HepG2 (cell line): ENCODE measurements around the gene ZMIZ1. TPM values are rescaled to one million over a fixed set of nuclear protein-coding genes. Genes with fewer than 3 reads are reported as not detected.

Experiments used
- ATAC-seq: fragments of 200-7000 bp; cut with Tn5 transposase; 3 replicates; pipeline ENCODE4 v1.9.1; 2020; ENCODE audit warnings: mild to moderate bottlenecking, moderate library complexity
- BruUV-seq: library from RNA; stranded (reverse); fragments of 400-500 nt; replicated peaks from 2 replicates; lab custom pipeline; 2021; lab: Mats Ljungman, UMichigan
- CTCF ChIA-PET: fragments of 300-600 bp; formaldehyde crosslinking; extraction: SDS; loops from one replicate; lab custom pipeline; 2021; ENCODE audit warnings: low total read pairs, inconsistent platforms, low intra/inter-chr PET ratio; lab: Yijun Ruan, JAX
- POLR2A ChIA-PET: fragments of 350-600 bp; sonication (Branson Sonifier 250); formaldehyde crosslinking; loops from one replicate; lab custom pipeline; 2020; ENCODE audit warnings: antibody characterized with exemption, inconsistent platforms; lab: Yijun Ruan, JAX
- DNase-seq: peaks from one replicate; pipeline ENCODE4 v3.0.0-alpha.2; 2015; ENCODE audit warnings: low spot score
- FAIRE-seq: peaks from 3 replicates; lab custom pipeline; 2011; peaks lifted over from hg19 to GRCh38; lab: Jason Lieb, UNC
- H2AFZ ChIP-seq: one replicate; pipeline ENCODE4 v1.6.1; 2011; ENCODE audit warnings: low read length, inconsistent platforms
- H3K27ac ChIP-seq: fragments of 300-600 bp; 3 replicates; pipeline ENCODE4 v1.8.0; 2011; ENCODE audit warnings: mixed run types, mild to moderate bottlenecking, mixed read lengths, low read length, inconsistent platforms; ENCODE audit not compliant: insufficient read depth; ENCODE audit errors: extremely low read length
- H3K27me3 ChIP-seq, 2 experiments: fragments of 200-600 bp in 1 of 2; 2 replicates in 1 of 2; 3 replicates in 1 of 2; pipeline versions ENCODE4 v1.6.0 to v1.8.0; 2011; ENCODE audit warnings: low read length in 2 of 2, mild to moderate bottlenecking in 2 of 2, moderate library complexity in 2 of 2, inconsistent platforms in 1 of 2; ENCODE audit not compliant: insufficient read depth in 2 of 2, control insufficient read depth in 1 of 2
- H3K36me3 ChIP-seq, 2 experiments: fragments of 200-600 bp in 1 of 2; replicated peaks in 1 of 2; 2 replicates in 1 of 2; 3 replicates in 1 of 2; pipeline versions ENCODE4 v1.5.1 to v1.8.0; 2011; ENCODE audit warnings: low read length in 2 of 2, inconsistent platforms in 1 of 2; ENCODE audit not compliant: insufficient read depth in 2 of 2, control insufficient read depth in 1 of 2
- H3K4me1 ChIP-seq: 2 replicates; pipeline ENCODE4 v1.5.1; 2012; ENCODE audit warnings: low read length, inconsistent platforms; ENCODE audit not compliant: insufficient read depth
- H3K4me2 ChIP-seq: 2 replicates; pipeline ENCODE4 v1.6.0; 2011; ENCODE audit warnings: low read depth, low read length, inconsistent platforms
- H3K4me3 ChIP-seq, 3 experiments: fragments of 200-600 bp in 1 of 3; sonication (generic), shearing (Covaris generic) in 1 of 3; replicated peaks in 1 of 3; 2 replicates each; pipeline ENCODE4 v1.5.1; 2011 to 2016; ENCODE audit warnings: low read length in 3 of 3, inconsistent platforms in 2 of 3, low read depth in 2 of 3, mild to moderate bottlenecking in 2 of 3, control low read depth in 1 of 3, mixed read lengths in 1 of 3; ENCODE audit not compliant: insufficient read depth in 1 of 3
- H3K79me2 ChIP-seq: one replicate; pipeline ENCODE4 v1.6.1; 2011; ENCODE audit warnings: low read length, inconsistent platforms; ENCODE audit not compliant: insufficient read depth
- H3K9ac ChIP-seq: 2 replicates; pipeline ENCODE4 v1.6.0; 2011; ENCODE audit warnings: mild to moderate bottlenecking, low read depth, low read length, inconsistent platforms; ENCODE audit not compliant: insufficient read depth
- H3K9me3 ChIP-seq: 2 replicates; pipeline ENCODE4 v1.5.1; 2012; ENCODE audit warnings: mild to moderate bottlenecking, low read length
- H4K20me1 ChIP-seq: 2 replicates; pipeline ENCODE4 v1.6.0; 2011; ENCODE audit warnings: inconsistent platforms, mild to moderate bottlenecking, low read length, moderate library complexity; ENCODE audit not compliant: insufficient read depth
- AGO2 ChIP-seq: fragments of 200-400 bp; formaldehyde crosslinking; optimal IDR thresholded peaks from 2 replicates; pipeline ENCODE3; 2017; ENCODE audit warnings: mild to moderate bottlenecking, low read depth, low read length, moderate library complexity
- NFKBIZ ChIP-seq: IDR thresholded peaks from 2 replicates; pipeline ENCODE4 v1.6.1; 2018; ENCODE audit warnings: missing genetic modification reagents, missing compliant biosample characterization
- SP1 ChIP-seq, 2 experiments: fragments of 450-650 bp in 1 of 2; sonication (generic) in 1 of 2; formaldehyde crosslinking in 1 of 2; IDR thresholded peaks; 2 replicates each; pipeline versions ENCODE4 v1.4.0 to v1.6.1; 2016 to 2020; ENCODE audit warnings: missing genetic modification reagents in 1 of 2
- WGBS: methylation state at CpG from one replicate; pipeline ENCODE4 v1.1.6; 2017; ENCODE audit warnings: low lambda C conversion rate; 5-methylcytosine and 5-hydroxymethylcytosine counted together
- in situ Hi-C: cut with HindIII; loops from 2 replicates; pipeline ENCODE4 v1.10.0; 2017; ENCODE audit warnings: low pct_unique_long_range_greater_than_20kb; ENCODE audit not compliant: extremely low pct_ligation_motif_present
- intact Hi-C: fragments of 100-400 bp; cut with micrococcal nuclease; formaldehyde crosslinking; loops from one replicate; pipeline ENCODE4 v1.10.0; 2022; ENCODE audit not compliant: unreplicated experiment
- polyA plus RNA-seq, 8 experiments: library from polyadenylated mRNA; depleted of rRNA in 3 of 8; stranded (reverse) in 7 of 8; unstranded in 1 of 8; fragments of >200 nt; fragmentation: Illumina TruSeq in 4 of 8; extraction: Trizol in 4 of 8; gene quantifications; 2 replicates each; pipeline versions ENCODE4 v1.2.1 to v1.2.3, GENCODE V29; 2011 to 2016; ENCODE audit warnings: low read depth in 4 of 8, missing spikeins in 1 of 8, mixed read lengths in 1 of 8; ENCODE audit not compliant: insufficient read depth in 1 of 8
- total RNA-seq, 5 experiments: library from RNA; depleted of rRNA; stranded (reverse); fragments of >200 nt; fragmentation: Illumina TruSeq; extraction: Trizol; gene quantifications; 2 replicates each; pipeline ENCODE4 v1.2.3, GENCODE V29; 2016; ENCODE audit warnings: low read depth in 1 of 5
- TF ChIP-seq, protein P1 (sequence below): sonication (generic); formaldehyde crosslinking; IDR thresholded peaks from 2 replicates; pipeline ENCODE4 v1.4.0; 2020; ENCODE audit warnings: mild to moderate bottlenecking, missing genetic modification reagents
- TF ChIP-seq, protein P2 (sequence below): IDR thresholded peaks from 2 replicates; pipeline ENCODE4 v1.6.1; 2016; ENCODE audit warnings: mild to moderate bottlenecking

ZMIZ1 gene
- total and polyA plus RNA-seq, 2 of the 13 experiments (the other 11 are each of a cell fraction or from before 2014, with no cell fraction given), result 5.3 to 10.2 TPM

DNA sequence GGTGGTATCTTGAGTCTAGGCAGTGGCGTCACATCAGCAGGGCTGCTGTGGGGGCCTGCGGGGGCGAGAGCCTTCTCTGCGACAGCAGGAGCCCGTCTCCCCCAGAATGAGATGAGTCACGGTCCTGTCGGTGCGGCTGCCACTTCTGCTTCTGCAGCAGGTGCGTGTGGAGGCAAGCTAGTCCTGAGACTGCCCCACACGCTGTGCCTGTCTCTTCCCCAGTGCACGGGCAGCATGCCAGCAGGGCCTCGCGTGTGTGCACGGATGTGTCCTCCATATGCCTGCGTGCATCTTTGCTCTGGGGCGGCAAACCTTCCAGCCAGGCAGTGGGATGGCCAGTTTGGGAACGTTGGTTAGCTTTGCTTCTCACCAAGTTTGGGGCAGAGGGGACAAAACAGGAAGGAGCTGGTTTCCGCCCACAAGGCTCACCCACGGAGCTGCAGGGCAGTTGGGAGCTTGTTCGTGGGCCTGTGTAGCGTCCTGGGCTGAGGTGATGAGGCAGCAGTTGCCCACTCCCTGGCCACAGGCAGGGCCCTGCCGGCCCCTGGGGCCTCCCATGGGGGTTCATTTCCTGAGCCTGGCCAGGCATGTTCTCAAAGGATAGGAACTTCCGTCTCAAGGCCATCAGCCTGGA lies 217.7 kb downstream of the ZMIZ1 start:
- Histone ChIP-seq H3K27ac (no peak overlapping the region), H3K4me1 (no peaks in the 10 kb centered on the region), H3K9me3 (no peaks in the 10 kb centered on the region), H3K4me2 (no peak overlapping the region), H3K4me3 (no peak overlapping the region), H3K36me3 (peaks cover 58 to 93% of the 10 kb centered on the region in 2 experiments), H4K20me1 (peaks cover 6% of the 10 kb centered on the region; the same call in 1 of the 2 replicates), H2AFZ (no peak overlapping the region), H3K27me3 (no peaks in the 10 kb centered on the region)
- BruUV-seq, result no TSS peak
- intact Hi-C loops, result no loop called here
- no peak for ATAC-seq
- 97% methylated on average over 8 of the region's 23 CpGs for WGBS
- TF ChIP-seq AGO2, result peak; percentile 84
- TF ChIP-seq, protein P1, sequence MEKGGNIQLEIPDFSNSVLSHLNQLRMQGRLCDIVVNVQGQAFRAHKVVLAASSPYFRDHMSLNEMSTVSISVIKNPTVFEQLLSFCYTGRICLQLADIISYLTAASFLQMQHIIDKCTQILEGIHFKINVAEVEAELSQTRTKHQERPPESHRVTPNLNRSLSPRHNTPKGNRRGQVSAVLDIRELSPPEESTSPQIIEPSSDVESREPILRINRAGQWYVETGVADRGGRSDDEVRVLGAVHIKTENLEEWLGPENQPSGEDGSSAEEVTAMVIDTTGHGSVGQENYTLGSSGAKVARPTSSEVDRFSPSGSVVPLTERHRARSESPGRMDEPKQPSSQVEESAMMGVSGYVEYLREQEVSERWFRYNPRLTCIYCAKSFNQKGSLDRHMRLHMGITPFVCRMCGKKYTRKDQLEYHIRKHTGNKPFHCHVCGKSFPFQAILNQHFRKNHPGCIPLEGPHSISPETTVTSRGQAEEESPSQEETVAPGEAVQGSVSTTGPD (CRISPR knock-in tag), result no peak
- no peak for TF ChIP-seq NFKBIZ (CRISPR knock-in tag)
- TF ChIP-seq, protein P2, sequence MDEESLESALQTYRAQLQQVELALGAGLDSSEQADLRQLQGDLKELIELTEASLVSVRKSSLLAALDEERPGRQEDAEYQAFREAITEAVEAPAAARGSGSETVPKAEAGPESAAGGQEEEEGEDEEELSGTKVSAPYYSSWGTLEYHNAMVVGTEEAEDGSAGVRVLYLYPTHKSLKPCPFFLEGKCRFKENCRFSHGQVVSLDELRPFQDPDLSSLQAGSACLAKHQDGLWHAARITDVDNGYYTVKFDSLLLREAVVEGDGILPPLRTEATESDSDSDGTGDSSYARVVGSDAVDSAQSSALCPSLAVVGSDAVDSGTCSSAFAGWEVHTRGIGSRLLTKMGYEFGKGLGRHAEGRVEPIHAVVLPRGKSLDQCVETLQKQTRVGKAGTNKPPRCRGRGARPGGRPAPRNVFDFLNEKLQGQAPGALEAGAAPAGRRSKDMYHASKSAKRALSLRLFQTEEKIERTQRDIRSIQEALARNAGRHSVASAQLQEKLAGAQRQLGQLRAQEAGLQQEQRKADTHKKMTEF (CRISPR knock-in tag), result no peak
- no peak for TF ChIP-seq SP1 (IDR thresholded peaks at IDR 0.05)
- no peak for TF ChIP-seq SP1 (CRISPR knock-in tag; IDR thresholded peaks at IDR 0.05)
- TF ChIP-seq, all 625 proteins: peak for 1
- CTCF ChIA-PET, result no interaction called here
- Histone ChIP-seq H3K79me2 (no peaks in the 10 kb centered on the region), H3K9ac (no peak overlapping the region)
- FAIRE-seq (no peak), DNase-seq (no peak)
- in situ Hi-C loops, result no loop called here
- POLR2A ChIA-PET, result no interaction called here
